HG03039 (cell line): ENCODE results near the gene PPP1R16B.

Experiments used
- ATAC-seq: cut with Tn5 transposase; IDR thresholded peaks from one replicate; pipeline ENCODE4 v1.9.1; 2021; ENCODE audit warnings: mild to moderate bottlenecking, moderate library complexity; ENCODE audit not compliant: unreplicated experiment

PPP1R16B gene

DNA sequence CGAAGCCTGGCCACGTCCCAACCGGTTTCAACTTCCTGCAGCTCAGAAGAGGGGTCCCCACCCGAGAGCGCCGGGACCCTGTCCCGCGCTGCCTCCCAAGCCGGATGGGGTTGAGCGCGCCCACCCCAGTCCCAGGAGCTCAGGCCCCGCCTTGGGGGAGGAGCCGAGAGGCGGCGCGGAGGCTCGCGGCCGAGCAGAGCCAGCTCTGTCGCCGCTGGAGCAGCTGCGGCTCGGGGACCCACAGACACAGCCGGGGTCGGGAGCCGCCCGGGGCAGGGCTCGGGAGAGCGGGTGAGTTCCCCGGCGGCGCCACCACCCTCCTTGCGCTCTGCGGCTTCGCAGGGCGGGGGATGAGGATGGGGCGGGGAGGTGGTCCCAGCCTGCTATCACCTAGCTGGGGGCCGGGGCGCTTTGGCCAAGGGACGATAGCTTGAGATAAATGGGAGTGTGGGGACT is at the start of gene PPP1R16B:
Gene PPP1R16B (plus strand): TSS at position 196 of the 456 bp plus-strand sequence. CDS start 30,229 bp downstream, outside the sequence.
- peak; percentile 54 for ATAC-seq

DNA sequence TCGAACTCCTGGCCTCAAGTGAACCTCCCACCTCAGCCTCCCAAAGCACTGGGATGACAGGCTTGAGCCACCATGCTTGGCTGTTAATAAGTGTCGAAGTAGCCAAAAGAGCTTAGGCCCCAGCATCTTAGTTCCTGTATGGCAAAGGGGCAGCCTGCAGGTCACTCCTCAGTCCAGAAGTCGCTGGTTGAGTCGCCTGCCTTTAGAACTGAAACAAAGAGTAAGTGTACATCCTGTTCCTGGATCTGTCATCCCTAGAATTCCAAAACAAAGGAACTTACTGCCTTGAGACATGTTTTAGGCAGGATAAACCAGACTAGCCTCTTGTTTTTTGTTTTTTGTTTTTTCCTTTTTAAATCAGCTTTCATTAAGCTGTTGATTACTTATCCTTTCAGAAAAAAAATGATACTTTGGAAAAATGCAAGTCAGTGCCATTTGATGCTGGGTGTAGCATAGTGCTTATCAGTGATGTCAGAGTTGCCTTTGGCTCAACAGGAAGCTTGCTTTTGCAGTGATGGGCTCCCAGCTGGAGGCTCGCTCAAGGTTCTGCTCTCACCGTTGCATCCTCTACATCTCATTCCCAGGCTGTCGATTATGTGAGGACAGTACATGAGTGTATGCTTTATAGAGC is 48.2 kb upstream of the PPP1R16B start:
- ATAC-seq: no peak

DNA sequence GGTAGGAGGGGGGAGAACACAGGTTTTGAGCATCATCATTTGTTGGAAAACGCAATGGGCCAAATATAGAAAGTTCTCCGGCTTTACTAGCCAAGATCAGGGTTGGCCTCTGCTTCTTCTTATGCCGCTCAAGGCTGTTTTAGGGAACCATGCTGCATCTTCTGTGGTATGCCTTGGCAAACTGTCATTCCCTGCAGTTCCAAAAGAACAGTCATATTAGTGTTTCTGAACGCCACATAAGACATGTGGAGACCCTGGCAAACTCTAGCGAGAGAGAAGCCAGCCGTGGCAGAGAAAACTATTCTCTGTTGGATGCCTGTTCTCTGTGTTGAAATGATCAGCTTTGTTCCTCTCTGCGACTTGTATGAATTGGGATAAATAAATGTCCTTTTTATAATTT is 46.4 kb upstream of the PPP1R16B start:
- no peak for ATAC-seq

DNA sequence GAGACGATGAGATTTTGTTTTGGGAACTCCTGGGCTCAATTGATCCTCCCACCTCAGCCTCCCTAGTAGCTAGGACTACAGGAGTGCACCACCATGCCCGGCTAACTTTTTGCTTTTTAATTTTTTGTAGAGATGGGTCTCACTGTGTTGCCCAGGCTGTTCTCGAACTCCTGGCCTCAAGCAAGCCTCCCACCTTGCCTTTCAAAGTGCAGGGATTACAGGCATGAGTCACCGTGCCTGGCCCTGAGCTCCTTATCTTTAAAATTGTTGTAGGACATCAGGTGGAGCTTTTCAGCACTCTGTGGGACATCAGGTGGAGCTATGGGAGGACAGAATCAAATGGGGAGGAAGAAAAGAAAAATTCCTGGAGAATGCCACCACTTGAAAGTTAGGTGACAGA is 44.5 kb upstream of the PPP1R16B start:
- no peak for ATAC-seq

DNA sequence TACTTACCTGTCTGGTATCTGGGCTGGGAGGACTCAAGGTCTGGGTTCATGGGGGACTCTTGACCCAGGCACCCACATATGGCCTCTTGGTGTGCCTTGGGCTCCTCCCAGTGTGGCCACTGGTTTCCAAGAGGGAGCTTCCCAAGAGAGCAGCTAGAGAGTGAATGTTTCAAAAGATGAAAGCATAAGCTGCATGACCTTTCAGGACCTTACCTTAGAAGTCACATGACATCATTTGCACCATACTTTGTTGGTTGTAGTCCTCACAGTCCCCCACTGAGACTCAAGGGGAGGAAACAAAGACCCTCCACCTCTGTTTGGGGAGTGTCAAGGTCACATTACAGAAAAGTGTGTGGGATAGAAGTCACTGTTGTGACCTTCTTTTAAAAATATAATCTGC is 43.3 kb upstream of the PPP1R16B start:
- no peak for ATAC-seq

DNA sequence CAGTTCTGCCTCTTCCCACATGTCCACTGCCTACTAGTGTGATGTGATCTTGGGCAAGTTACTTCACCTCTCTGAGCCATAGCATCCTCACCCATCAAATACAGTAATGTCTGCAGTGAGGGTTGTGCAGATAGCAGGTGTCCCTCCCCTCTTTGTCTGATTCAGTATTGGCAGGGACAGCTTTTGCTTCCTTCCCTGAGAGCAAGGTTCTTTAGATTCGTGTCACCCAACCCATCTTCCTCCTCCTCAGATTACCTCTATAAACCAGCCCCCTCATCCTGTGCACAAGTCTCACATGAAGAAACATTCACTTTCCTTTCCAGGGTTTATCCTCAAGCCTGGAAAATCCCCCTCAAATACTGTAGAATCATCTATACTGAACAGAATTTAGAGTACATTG is 41.9 kb upstream of the PPP1R16B start:
- no peak for ATAC-seq

DNA sequence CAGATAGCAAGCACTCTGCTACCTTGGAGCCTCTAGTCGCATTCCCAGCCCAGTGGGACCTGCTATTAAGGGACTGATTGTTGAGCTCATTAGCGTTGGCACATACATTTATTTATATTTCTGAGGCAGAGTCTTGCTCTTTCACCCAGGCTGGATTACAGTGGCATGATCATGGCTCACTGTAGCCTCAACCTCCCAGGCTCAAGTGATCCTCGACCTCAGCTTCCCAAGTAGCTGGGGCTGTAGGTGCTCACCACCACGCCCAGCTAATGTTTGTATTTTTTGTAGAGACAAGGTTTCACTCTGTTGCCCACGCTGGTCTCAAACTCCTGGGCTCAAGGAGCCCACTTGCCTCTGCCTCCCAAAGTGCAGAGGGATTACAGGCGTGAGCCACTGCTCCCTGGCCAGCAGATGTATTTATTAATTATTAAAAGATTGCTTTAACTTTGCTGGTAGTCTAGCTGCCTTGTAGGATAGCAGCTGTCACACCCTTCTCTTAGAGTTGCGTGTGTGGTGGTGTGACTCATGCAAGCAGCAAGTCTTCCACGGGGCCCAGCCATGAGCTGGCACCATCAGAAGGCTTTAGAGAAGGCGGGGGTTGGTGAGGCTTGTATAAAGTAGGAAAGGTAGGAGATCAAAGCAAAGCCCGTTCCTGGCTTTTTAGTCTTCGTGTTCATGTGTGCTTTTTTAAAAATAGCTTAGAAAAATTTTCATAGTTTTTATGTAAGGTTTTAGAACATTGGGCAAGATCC is 40.8 kb upstream of the PPP1R16B start:
- no peak for ATAC-seq

DNA sequence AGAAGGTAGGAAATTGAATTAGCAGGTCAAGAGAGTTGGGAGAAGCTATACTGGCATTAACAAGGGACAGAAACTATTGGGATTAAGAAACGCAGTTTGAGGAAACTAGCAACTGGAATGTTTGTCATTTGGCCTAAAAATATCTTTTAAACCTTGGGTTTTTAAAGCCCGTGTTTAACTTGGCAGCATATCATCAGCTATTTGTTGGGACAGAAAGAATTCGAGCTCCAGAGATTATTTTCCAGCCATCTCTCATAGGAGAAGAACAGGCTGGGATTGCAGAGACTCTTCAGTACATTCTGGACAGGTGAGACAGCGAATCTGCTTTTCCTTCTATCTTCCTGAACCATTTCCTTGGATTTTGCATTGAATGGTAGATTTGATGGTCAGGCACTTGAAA is 39.4 kb upstream of the PPP1R16B start:
- no peak for ATAC-seq

DNA sequence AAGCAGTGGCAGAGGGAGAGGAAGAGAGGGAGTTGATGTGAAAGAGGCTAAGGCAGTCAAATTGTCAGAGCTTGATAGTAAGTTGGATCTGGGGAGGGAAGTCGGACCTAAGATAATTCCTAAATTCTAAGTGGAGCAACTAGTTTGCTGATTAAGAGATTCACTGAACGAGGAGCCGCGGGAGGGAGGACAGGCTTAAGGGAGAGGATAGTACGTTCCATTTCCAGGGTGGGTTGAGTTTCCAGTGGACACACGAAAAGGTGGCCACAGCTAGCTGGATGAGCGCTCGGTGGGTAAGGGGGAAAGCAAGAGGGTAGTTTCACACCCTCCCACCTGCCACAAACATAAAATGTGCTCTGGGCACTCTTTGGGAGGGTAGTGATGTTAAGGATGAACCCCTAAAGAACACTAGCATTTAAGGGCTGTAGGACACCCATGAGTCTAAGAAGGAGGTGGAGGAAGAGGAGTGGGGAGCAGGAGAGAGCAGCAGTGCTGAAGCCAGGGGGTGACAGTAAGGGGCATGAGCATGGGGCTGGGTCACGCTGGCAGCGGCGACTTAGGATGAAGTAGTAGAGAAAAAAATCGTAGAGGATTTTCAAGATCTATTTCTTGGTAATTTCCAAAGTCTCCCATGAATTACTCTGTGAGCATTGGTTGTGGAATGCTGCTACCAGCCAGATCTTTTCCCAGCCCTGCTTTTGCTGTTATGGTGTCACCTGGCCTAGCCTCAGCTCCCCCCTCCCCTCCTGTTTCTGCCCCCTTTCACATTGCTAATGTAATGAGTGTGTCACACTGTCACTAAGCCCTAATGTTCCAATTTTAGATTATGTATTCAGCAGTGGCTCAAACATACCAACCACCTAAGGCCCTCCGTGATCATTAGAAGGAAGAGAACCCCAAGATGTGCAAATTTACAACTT is 35.9 kb upstream of the PPP1R16B start:
- ATAC-seq: no peak

DNA sequence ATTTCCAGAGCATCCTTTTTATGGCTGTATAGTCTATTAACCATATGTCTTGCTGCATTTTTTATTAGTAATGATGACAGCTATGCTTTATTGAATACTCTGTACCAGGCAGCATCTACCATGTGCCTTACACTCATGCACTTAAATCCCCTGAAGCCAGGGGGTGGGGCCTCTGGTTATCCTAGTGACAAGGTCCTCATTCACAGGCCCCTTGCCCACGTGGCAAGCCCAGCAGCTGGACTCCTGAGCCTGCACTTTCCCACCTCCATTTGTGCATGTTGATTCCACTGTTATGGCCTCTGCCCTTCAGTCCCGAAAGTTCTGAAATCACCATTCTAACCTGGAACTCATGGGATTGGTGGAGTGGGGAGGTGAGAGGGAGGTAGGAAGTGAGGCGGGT is 35.0 kb upstream of the PPP1R16B start:
- ATAC-seq: no peak

DNA sequence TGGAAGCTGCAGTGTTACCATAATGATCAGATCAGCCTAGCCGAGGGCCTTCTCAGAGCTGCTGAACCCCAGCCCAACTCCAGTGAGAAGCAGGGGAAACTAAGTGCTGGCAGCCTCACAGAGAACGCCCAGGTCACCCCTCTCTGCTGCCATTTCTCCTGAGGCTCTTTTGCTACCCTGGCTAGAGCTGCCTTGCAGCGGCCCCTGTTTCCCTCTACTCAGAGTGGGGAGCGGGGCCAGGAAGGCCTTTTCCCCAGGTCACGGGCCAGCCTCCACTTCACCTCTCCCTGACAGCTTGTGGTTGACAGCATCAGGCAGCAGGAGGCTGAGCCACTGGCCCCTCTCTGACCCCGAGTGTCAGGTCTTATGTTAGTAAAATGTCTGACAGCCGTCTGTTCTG is 34.5 kb upstream of the PPP1R16B start:
- no peak for ATAC-seq

DNA sequence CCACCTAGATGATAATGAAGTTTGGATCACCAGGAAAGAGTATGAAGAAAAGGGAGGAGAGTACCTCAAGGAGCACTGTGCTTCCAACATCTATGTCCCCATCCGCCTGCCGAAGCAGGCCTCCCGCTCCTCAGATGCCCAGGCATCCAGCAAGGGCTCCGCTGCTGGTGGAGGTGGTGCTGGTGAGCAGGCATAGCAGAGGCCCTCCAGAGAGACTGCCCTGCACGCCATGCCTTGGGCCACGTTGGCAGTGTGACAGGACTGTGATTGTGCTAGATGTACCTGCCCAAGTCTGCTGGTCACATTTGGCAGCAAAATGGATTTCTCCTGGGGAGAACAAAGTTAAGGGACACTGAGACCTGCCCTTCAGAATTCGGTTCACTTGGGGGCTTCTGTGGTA is 33.9 kb upstream of the PPP1R16B start:
- no peak for ATAC-seq

DNA sequence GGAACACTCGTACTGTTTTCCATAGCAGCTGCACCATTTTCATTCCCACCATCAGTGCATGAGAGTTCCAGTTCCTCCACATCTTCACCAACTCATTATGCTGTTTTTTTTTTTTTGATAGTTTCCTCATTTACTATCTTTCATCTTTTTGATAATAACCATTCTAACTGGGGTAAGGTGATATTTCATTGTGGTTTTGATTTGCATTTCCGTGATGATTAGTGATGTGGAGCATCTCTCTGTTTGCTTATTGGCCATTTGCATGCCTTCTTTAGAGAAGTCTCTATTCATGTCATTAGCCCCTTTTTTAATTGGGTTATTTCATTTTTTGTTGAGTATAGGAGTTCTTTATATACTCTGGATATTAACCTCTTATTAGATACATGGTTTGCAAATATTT is 31.3 kb upstream of the PPP1R16B start:
- no peak for ATAC-seq

DNA sequence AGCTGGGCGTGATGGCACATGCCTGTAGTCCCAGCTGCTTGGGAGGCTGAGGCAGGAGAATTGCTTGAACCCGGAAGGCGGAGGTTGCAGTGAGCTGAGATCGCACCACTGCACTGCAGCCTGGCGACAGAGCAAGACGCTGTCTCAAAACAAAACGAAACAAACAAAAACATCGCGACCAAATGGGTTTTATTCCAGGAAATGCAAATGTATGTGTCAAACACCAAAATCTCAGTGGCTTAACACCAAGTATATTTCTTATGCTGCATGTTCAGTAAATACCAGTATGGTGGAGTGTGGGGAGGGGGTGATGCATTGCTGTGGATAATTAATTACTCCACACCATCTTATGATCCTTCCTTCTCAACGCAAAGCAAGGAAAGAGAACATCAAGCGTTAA is 29.1 kb upstream of the PPP1R16B start:
- ATAC-seq: no peak

DNA sequence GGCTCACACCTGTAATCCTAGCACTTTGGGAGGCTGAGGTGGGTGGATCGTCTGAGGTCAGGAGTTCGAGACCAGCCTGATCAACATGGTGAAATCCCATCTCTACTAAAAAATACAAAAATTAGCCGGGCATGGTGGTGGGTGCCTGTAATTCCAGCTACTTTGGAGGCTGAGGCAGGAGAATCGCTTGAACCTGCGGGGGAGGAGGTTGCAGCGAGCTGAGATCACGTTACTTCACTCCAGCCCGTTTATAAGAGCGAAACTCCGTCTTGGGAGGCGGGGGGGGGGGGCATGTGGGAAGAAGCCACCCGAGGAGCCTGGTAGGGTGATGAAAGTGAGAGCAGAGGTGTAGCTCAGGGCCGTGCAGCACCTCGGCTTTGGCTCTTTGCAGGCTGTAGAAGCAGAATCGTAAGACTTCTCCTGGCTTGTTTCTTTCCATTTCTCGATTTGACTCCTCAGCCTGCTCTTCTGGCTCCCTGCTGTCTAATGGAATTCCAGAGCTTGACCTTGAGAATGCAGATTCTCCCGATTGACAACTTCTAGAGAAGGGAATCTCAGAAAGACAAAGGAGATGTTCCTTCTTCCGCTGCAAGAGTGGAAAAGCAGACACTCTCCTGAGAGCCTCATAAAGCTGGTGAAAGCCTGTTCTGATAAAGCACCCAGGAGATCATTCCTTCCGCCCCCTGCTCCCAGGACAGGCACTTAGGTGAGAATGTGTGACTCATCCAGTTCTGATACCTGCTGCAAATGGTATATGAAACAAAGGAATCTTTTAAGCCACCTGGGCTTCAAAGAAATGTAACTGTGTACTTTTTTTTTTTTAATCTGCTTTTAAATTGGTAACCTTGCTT is 26.0 kb upstream of the PPP1R16B start:
- no peak for ATAC-seq

DNA sequence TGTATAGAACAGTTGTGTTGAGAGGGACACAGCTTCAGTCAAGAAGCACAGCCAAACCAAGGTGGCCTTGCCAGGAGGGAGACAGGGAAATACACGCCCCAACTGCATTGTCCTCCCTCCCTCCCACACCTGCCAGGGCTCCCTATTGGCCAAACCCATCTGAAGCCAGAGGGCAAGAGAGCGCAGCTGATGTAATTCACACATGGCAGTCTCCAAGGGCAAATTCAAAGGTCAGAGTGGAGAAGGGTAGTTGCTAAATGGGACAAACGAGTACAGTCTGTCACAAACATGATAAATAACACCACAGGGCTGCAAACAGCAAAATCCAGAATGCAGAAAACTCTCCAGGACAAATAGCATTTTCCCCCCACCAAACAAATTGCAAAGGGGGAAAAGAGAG is 23.2 kb upstream of the PPP1R16B start:
- ATAC-seq: no peak

DNA sequence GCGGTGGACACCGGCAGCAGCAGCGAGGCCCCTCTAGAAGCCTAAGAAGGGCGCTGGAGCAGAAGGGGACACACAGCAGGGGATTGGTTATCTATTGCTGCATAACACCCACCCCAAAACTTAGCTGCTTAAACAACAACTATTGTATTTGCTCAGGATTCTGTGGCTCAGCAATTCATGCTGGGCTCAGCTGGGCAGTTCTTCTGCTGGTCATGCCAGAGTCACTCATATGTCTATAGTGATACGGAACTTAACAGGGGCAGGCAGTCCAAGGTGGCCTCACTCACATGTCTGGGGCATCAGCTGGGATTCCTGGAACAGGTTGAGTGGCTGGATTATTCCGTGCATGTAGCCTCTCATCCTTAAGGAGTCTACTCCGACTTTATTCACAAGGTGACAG is 17.6 kb upstream of the PPP1R16B start:
- ATAC-seq: no peak

DNA sequence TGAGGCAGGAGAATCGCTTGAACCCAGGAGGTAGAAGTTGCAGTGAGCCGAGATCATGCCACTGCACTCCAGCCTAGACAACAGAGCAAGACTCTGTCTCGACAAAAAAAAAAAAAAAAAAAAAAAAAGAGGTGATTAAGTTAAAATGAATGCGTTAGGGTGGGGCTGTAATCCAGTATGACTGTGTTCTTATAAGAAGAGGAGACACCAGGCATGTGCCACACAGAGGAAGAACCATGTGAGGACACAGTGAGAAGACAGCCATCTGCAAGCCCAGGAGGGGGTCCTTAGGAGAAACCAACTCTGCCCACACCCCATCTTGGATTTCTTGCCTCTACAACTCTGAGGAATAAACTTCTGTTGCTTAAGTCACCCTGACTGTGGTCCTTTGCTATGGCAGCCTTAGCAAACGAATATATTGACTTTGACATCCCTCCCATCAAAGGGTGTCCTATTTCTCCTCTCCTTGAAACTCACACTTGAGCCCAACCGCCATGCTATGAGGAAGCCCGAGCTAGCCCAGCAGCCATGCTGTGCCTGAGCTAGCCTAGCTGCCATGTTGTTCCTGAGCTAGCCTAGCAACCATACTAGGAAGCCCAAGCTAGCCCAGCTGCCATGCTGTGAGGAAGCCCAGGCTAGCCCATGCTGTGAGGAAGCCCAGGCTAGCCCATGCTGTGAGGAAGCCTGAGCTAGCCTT is 15.8 kb upstream of the PPP1R16B start:
- no peak for ATAC-seq

DNA sequence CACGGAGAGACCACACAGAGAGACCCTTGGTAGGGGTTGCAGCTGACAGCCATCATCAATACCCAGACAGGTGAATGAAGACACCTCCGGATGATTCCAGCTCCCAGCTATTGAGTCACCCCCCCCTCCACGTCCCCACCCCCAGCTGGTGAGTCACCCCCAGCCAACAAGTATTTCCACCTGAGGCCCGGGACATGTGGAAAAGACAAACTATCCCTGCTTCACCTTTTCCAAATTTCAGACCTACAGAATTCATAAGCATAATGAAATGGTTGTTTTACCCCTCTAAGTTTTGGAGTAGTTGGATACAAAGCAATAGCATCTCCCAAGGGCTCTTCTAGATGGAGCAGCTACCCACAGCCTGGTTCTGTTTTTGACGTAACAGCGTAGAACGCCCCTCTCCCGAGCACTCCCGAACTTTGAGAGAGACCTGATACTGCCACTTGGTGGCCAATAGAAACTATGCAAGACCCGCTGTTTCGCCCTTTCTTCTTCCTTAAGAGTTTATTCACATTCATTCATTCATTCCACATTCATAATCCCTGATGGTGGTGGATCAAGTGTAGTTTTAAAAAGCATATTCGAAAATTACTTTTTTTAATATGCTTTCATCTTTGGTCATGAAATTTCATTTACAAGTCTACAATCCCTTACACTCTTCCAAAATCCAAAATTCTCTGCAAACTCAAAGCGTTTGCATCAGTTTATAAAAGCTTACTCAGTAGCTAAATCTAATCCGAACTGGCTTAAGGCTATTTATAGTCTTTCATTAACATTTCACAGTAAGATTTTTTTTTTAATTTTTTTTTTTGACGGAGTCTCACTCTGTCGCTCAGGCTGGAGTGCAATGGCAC is 15.1 kb upstream of the PPP1R16B start:
- no peak for ATAC-seq
